SU-DHL-6 (cell line): ENCODE measurements around the gene MACROH2A2.

Experiments
- H2AFZ ChIP-seq: fragments of 200-600 bp; sonication (generic); 2 replicates; pipeline ENCODE4 v1.6.1; 2014; ENCODE audit warnings: low read depth, mild to moderate bottlenecking, moderate library complexity, mixed read lengths, antibody characterized with exemption, low read length; ENCODE audit not compliant: severe bottlenecking
- H3F3A ChIP-seq: fragments of 200-600 bp; shearing (Covaris generic); 2 replicates; pipeline ENCODE4 v1.6.0; 2016; ENCODE audit warnings: antibody characterized with exemption, mild to moderate bottlenecking; ENCODE audit not compliant: insufficient read depth
- H3K27ac ChIP-seq: fragments of 200-600 bp; sonication (generic); 2 replicates; pipeline ENCODE4 v1.5.1; 2016; ENCODE audit warnings: low read depth, mild to moderate bottlenecking, low read length, moderate library complexity, mixed read lengths
- H3K27me3 ChIP-seq: fragments of 200-600 bp; sonication (generic), shearing (Covaris generic); 2 replicates; pipeline ENCODE4 v1.6.0; 2014; ENCODE audit warnings: mild to moderate bottlenecking, low read length
- H3K36me3 ChIP-seq: fragments of 200-600 bp; sonication (generic); 2 replicates; pipeline ENCODE4 v1.6.1; 2014; ENCODE audit warnings: mild to moderate bottlenecking, low read length, mixed read lengths
- H3K4me2 ChIP-seq: fragments of 300-600, 200-600 bp; shearing (Covaris generic), sonication (generic); 2 replicates; pipeline ENCODE4 v1.6.0; 2014; ENCODE audit warnings: low read length, low read depth, mild to moderate bottlenecking; ENCODE audit not compliant: poor library complexity, severe bottlenecking
- H3K4me3 ChIP-seq: fragments of 200-600 bp; sonication (generic); 2 replicates; pipeline ENCODE4 v1.5.1; 2014; ENCODE audit warnings: antibody characterized with exemption, low read length, mild to moderate bottlenecking, mixed read lengths; ENCODE audit not compliant: insufficient read depth, poor library complexity, severe bottlenecking
- H3K79me2 ChIP-seq: fragments of 200-600 bp; sonication (generic); 2 replicates; pipeline ENCODE4 v1.6.1; 2014; ENCODE audit warnings: mild to moderate bottlenecking, low read length, moderate library complexity; ENCODE audit not compliant: insufficient read depth
- H3K9ac ChIP-seq: fragments of 200-600 bp; sonication (generic); 2 replicates; pipeline ENCODE4 v1.7.0; 2014; ENCODE audit warnings: mild to moderate bottlenecking, low read length
- H3K9me2 ChIP-seq: fragments of 200-600 bp; sonication (generic); replicated peaks from 2 replicates; pipeline ENCODE4 v1.6.1; 2014; ENCODE audit warnings: low read length; ENCODE audit not compliant: insufficient read depth
- H3K9me3 ChIP-seq: fragments of 200-600 bp; sonication (generic); 2 replicates; pipeline ENCODE4 v1.6.1; 2014; ENCODE audit warnings: low read length, mixed read lengths; ENCODE audit not compliant: insufficient read depth
- H4K20me1 ChIP-seq: fragments of 200-600 bp; sonication (generic); 2 replicates; pipeline ENCODE4 v1.6.1; 2014; ENCODE audit warnings: low read depth, mild to moderate bottlenecking, antibody characterized with exemption, low read length, moderate library complexity, mixed read lengths
- CTCF ChIP-seq: fragments of 200-600 bp; sonication (generic); IDR thresholded peaks from one replicate; pipeline ENCODE4 v1.5.1; 2017; ENCODE audit warnings: antibody characterized with exemption, mild to moderate bottlenecking, low read length, moderate library complexity; ENCODE audit not compliant: insufficient read depth, poor library complexity, severe bottlenecking
- EZH2phosphoT487 ChIP-seq: fragments of 200-600 bp; sonication (generic), shearing (Covaris generic); conservative IDR thresholded peaks from 2 replicates; pipeline ENCODE4 v1.6.1; 2018; ENCODE audit warnings: mild to moderate bottlenecking, antibody characterized with exemption, low read length, moderate library complexity, mixed read lengths

The MACROH2A2 gene

GRCh38 chr10:70146489-70147258 lies 94.0 kb downstream of the MACROH2A2 start, which contains the start of gene TYSND1:
Gene TYSND1 (minus strand): TSS chr10:70146700. CDS start chr10:70146586, 114 bp downstream.
- Histone ChIP-seq H2AFZ (peak within 1 kb of the TSS; percentile 43), H4K20me1 (no peaks in the 10 kb centered on the region), H3K27ac (peak within 1 kb of the TSS; percentile 87)

GRCh38 chr10:70147259-70147625 lies 94.6 kb downstream of the MACROH2A2 start:
- Histone ChIP-seq H3K79me2 (peaks cover 28% of the 10 kb centered on the region), H3K9me3 (no peaks in the 10 kb centered on the region), H3K4me2 (peak overlapping the region; percentile 69), H4K20me1 (no peaks in the 10 kb centered on the region), H3K4me3 (peak overlapping the region; percentile 60), H3K27ac (peak overlapping the region; percentile 87), H3K27me3 (no peaks in the 10 kb centered on the region), H3K9me2 (no peaks in the 10 kb centered on the region), H2AFZ (peak overlapping the region; percentile 29), H3K36me3 (peaks cover 11% of the 10 kb centered on the region; the same call in 1 of the 2 replicates), H3F3A (peaks cover 13% of the 10 kb centered on the region), H3K9ac (peak overlapping the region; percentile 81)
- TF ChIP-seq CTCF (no peak), EZH2phosphoT487 (no peak)

More at GRCh38 chr10:70146489-70147258, 94.0 kb downstream of the MACROH2A2 start, which contains the start of gene TYSND1:
- peak; percentile 66 for TF ChIP-seq CTCF
- no peak for TF ChIP-seq EZH2phosphoT487
- Histone ChIP-seq H3K79me2 (peaks cover 28% of the 10 kb centered on the region), H3K36me3 (peaks cover 5% of the 10 kb centered on the region; the same call in 1 of the 2 replicates), H3F3A (peaks cover 13% of the 10 kb centered on the region), H3K9me2 (no peaks in the 10 kb centered on the region), H3K9me3 (no peaks in the 10 kb centered on the region), H3K9ac (peak within 1 kb of the TSS; percentile 81), H3K4me2 (peak within 1 kb of the TSS; percentile 69), H3K27me3 (no peaks in the 10 kb centered on the region), H3K4me3 (peak within 1 kb of the TSS; percentile 60)

- H3K4me3 ChIP-seq, result no peak overlapping the region
- H3K9me2 ChIP-seq, result no peaks in the 10 kb centered on the region
- H3K27ac ChIP-seq, result no peak overlapping the region
- no peaks in the 10 kb centered on the region for H4K20me1 ChIP-seq
- H3K9me3 ChIP-seq, result no peaks in the 10 kb centered on the region
- no peak overlapping the region for H3K9ac ChIP-seq
- H2AFZ ChIP-seq, result no peak overlapping the region
- peaks cover 13% of the 10 kb centered on the region for H3F3A ChIP-seq
- no peaks in the 10 kb centered on the region for H3K27me3 ChIP-seq
- TF ChIP-seq EZH2phosphoT487 (no peak), CTCF (no peak)
- H3K4me2 ChIP-seq, result no peak overlapping the region
- peaks cover 23% of the 10 kb centered on the region for H3K36me3 ChIP-seq
- peaks cover 24% of the 10 kb centered on the region for H3K79me2 ChIP-seq
Measured at GRCh38 chr10:70148516-70148915, 95.9 kb downstream of the MACROH2A2 start.
